SK-N-SH treated with all-trans-retinoic acid at 6 μM for 48 hours (cell line): ENCODE measurements around the gene MAB21L4.

ENCODE experiments used
- ATAC-seq: fragments of 200-7000 bp; cut with Tn5 transposase; 3 replicates; pipeline ENCODE4 v1.9.1; 2020; ENCODE audit warnings: mild to moderate bottlenecking, moderate library complexity
- ARNTL ChIP-seq: fragments of 450-650 bp; formaldehyde crosslinking; IDR thresholded peaks from 2 replicates; pipeline ENCODE4 v1.5.0; 2020; ENCODE audit warnings: low read depth, mild to moderate bottlenecking, moderate library complexity, borderline replicate concordance
- BACH2 ChIP-seq: fragments of 250-450 bp; sonication (Bioruptor Pico); IDR thresholded peaks from 2 replicates; pipeline ENCODE4 v1.9.0; 2021; ENCODE audit warnings: mild to moderate bottlenecking, borderline replicate concordance
- CREB5 ChIP-seq: fragments of 250-450 bp; sonication (Bioruptor Pico); IDR thresholded peaks from 2 replicates; pipeline ENCODE4 v1.5.1; 2020; ENCODE audit warnings: low read depth, mild to moderate bottlenecking, moderate library complexity
- CSDC2 ChIP-seq: fragments of 250-450 bp; sonication (Bioruptor Pico); IDR thresholded peaks from 2 replicates; pipeline ENCODE4 v1.5.0; 2020; ENCODE audit warnings: mild to moderate bottlenecking, moderate library complexity
- ESRRG ChIP-seq: fragments of 250-450 bp; sonication (Bioruptor Pico); IDR thresholded peaks from 2 replicates; pipeline ENCODE4 v1.6.1; 2021; ENCODE audit warnings: mild to moderate bottlenecking
- GLIS3 ChIP-seq: fragments of 250-450 bp; sonication (Bioruptor Pico); IDR thresholded peaks from 2 replicates; pipeline ENCODE4 v1.5.0; 2020; ENCODE audit warnings: mild to moderate bottlenecking, moderate library complexity
- ISL1 ChIP-seq: fragments of 250-450 bp; sonication (Bioruptor Pico); IDR thresholded peaks from 2 replicates; pipeline ENCODE4 v2.1.2; 2022; ENCODE audit warnings: mild to moderate bottlenecking, moderate library complexity
- OSR1 ChIP-seq: fragments of 250-450 bp; sonication (Bioruptor Pico); IDR thresholded peaks from 2 replicates; pipeline ENCODE4 v1.8.0; 2022; ENCODE audit warnings: moderate library complexity, mild to moderate bottlenecking, inconsistent platforms
- POU6F1 ChIP-seq: fragments of 250-450 bp; sonication (Bioruptor Pico); IDR thresholded peaks from 2 replicates; pipeline ENCODE4 v1.8.0; 2021; ENCODE audit warnings: low read depth, mild to moderate bottlenecking, moderate library complexity, borderline replicate concordance
- PPARA ChIP-seq: fragments of 250-450 bp; sonication (Bioruptor Pico); IDR thresholded peaks from 2 replicates; pipeline ENCODE4 v1.5.0; 2020; ENCODE audit warnings: mild to moderate bottlenecking, borderline replicate concordance
- RARB ChIP-seq: fragments of 250-450 bp; sonication (Bioruptor Pico); IDR thresholded peaks from 2 replicates; pipeline ENCODE4 v1.8.0; 2021; ENCODE audit warnings: mild to moderate bottlenecking, moderate library complexity
- SNAI2 ChIP-seq: fragments of 250-450 bp; sonication (Bioruptor Pico); IDR thresholded peaks from 2 replicates; pipeline ENCODE4 v1.5.0; 2020; ENCODE audit warnings: mild to moderate bottlenecking, moderate library complexity
- TCF4 ChIP-seq: fragments of 250-450 bp; sonication (Bioruptor Pico); IDR thresholded peaks from 2 replicates; pipeline ENCODE4 v1.8.0; 2021; ENCODE audit warnings: mild to moderate bottlenecking, moderate library complexity, borderline replicate concordance
- TOX ChIP-seq: fragments of 250-450 bp; sonication (Bioruptor Pico); IDR thresholded peaks from 2 replicates; pipeline ENCODE4 v1.8.0; 2021; ENCODE audit warnings: mild to moderate bottlenecking, moderate library complexity, borderline replicate concordance
- TSHZ2 ChIP-seq: fragments of 250-450 bp; sonication (Bioruptor Pico); IDR thresholded peaks from 2 replicates; pipeline ENCODE4 v1.5.0; 2020; ENCODE audit warnings: mild to moderate bottlenecking, moderate library complexity
- ZC3H10 ChIP-seq: fragments of 250-450 bp; sonication (Bioruptor Pico); IDR thresholded peaks from 2 replicates; pipeline ENCODE4 v1.5.1; 2021; ENCODE audit warnings: mild to moderate bottlenecking, moderate library complexity
- ZFP3 ChIP-seq: fragments of 250-450 bp; sonication (Bioruptor Pico); IDR thresholded peaks from 2 replicates; pipeline ENCODE4 v1.5.0; 2020; ENCODE audit warnings: mild to moderate bottlenecking, moderate library complexity
- ZFP30 ChIP-seq: fragments of 450-650 bp; formaldehyde crosslinking; IDR thresholded peaks from 2 replicates; pipeline ENCODE4 v1.5.0; 2022; ENCODE audit warnings: mild to moderate bottlenecking, moderate library complexity
- ZNF565 ChIP-seq: fragments of 450-650 bp; formaldehyde crosslinking; conservative IDR thresholded peaks from 2 replicates; pipeline ENCODE4 v1.5.0; 2020; ENCODE audit warnings: low read depth, mild to moderate bottlenecking, moderate library complexity
- ZNF70 ChIP-seq: fragments of 450-650 bp; formaldehyde crosslinking; IDR thresholded peaks from 2 replicates; pipeline ENCODE4 v1.5.0; 2020; ENCODE audit warnings: mild to moderate bottlenecking, moderate library complexity
- ZNF8 ChIP-seq: fragments of 450-650 bp; formaldehyde crosslinking; IDR thresholded peaks from 2 replicates; pipeline ENCODE4 v1.5.0; 2020; ENCODE audit warnings: mild to moderate bottlenecking, moderate library complexity
- TF ChIP-seq, protein P1 (sequence below): fragments of 250-450 bp; sonication (Bioruptor Pico); IDR thresholded peaks from 2 replicates; pipeline ENCODE4 v1.5.1; 2021; ENCODE audit warnings: mild to moderate bottlenecking, moderate library complexity
- TF ChIP-seq, protein P2 (sequence below): fragments of 250-450 bp; sonication (Bioruptor Pico); IDR thresholded peaks from 2 replicates; pipeline ENCODE4 v1.8.0; 2020; ENCODE audit warnings: mild to moderate bottlenecking, moderate library complexity, borderline replicate concordance

MAB21L4 gene

DNA sequence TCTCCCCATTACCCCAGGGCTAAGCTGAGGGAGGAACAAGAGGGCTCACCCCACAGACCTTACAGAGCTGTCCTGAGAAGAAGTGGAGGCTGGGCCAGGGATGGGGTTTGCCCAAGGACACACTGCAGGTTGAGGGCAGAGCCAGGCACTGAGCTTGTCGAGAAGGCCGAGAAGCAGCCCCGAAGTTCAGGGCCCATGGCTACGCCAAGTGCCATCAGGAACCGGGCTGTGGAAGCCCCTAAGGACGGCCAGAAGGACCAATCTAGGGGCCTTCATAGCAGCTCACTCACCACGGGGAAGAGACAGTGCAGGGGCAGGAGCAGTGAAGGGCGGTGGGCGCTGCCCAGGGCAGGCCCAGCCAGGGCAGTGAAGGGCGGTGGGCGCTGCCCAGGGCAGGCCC, 45.9 kb downstream of the MAB21L4 start:
- no peak for ATAC-seq
- TF ChIP-seq ZNF565 (CRISPR knock-in tag) (no peak), SNAI2 (CRISPR knock-in tag) (no peak), TCF4 (CRISPR knock-in tag) (no peak), ISL1 (CRISPR knock-in tag) (no peak), RARB (CRISPR knock-in tag) (no peak), OSR1 (CRISPR knock-in tag) (no peak), TOX (CRISPR knock-in tag) (no peak), ZC3H10 (CRISPR knock-in tag) (no peak), CREB5 (no peak), ZNF70 (CRISPR knock-in tag) (no peak), POU6F1 (CRISPR knock-in tag) (no peak), CSDC2 (no peak), TSHZ2 (CRISPR knock-in tag) (no peak), ESRRG (no peak), BACH2 (CRISPR knock-in tag) (no peak), PPARA (CRISPR knock-in tag) (no peak), ARNTL (CRISPR knock-in tag) (no peak), ZNF8 (CRISPR knock-in tag) (no peak), GLIS3 (CRISPR knock-in tag) (no peak)
- TF ChIP-seq, protein P1, sequence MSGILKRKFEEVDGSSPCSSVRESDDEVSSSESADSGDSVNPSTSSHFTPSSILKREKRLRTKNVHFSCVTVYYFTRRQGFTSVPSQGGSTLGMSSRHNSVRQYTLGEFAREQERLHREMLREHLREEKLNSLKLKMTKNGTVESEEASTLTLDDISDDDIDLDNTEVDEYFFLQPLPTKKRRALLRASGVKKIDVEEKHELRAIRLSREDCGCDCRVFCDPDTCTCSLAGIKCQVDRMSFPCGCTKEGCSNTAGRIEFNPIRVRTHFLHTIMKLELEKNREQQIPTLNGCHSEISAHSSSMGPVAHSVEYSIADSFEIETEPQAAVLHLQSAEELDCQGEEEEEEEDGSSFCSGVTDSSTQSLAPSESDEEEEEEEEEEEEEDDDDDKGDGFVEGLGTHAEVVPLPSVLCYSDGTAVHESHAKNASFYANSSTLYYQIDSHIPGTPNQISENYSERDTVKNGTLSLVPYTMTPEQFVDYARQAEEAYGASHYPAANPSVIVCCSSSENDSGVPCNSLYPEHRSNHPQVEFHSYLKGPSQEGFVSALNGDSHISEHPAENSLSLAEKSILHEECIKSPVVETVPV (CRISPR knock-in tag) = no peak

DNA sequence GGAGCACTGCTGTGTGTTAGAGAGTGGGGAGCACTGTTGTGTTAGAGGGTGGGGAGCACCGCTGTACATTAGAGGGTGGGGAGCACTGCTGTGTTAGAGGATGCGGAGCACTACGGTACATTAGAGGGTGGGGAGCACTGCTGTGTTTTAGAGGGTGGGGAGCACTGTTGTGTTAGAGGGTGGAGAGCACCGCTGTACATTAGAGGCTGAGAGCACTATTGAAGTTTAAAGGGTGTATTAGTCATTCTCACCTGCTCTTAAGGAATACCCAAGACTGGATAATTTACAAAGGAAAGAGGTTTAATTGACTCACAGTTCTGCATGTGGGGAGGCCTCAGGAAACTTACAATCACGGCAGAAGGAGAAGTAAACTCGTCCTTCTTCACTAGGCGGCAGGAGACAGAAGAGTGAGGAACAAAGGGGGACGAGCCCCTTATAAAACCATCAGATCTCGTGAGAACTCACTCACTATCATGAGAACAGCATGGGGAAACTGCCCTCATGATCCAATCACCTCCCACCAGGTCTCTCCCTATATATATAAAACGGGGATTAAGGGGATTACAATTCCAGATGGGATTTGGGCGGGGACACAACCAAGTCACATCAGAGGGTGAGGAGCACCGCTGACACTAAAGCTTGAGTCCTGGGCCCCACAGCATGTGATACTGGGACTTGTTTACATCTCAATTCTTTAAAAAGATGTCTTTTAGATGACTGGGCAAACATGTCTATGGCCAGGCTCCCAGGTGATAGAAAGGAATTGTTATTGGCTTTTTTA, 46.9 kb downstream of the MAB21L4 start:
- no peak for ATAC-seq
- TF ChIP-seq ZFP30 (CRISPR knock-in tag) = no peak
- TF ChIP-seq, protein P2, sequence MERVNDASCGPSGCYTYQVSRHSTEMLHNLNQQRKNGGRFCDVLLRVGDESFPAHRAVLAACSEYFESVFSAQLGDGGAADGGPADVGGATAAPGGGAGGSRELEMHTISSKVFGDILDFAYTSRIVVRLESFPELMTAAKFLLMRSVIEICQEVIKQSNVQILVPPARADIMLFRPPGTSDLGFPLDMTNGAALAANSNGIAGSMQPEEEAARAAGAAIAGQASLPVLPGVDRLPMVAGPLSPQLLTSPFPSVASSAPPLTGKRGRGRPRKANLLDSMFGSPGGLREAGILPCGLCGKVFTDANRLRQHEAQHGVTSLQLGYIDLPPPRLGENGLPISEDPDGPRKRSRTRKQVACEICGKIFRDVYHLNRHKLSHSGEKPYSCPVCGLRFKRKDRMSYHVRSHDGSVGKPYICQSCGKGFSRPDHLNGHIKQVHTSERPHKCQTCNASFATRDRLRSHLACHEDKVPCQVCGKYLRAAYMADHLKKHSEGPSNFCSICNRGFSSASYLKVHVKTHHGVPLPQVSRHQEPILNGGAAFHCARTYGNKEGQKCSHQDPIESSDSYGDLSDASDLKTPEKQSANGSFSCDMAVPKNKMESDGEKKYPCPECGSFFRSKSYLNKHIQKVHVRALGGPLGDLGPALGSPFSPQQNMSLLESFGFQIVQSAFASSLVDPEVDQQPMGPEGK (CRISPR knock-in tag) = no peak
- TF ChIP-seq ARNTL (CRISPR knock-in tag) = no peak
- TF ChIP-seq GLIS3 (CRISPR knock-in tag) = no peak

GRCh38 chr2:240847817-240848216, 48.1 kb downstream of the MAB21L4 start:
- no peak for ATAC-seq
- TF ChIP-seq ZC3H10 (CRISPR knock-in tag) = no peak
- no peak for TF ChIP-seq OSR1 (CRISPR knock-in tag)
- TF ChIP-seq ZFP3 (CRISPR knock-in tag) = no peak
- no peak for TF ChIP-seq CREB5
- no peak for TF ChIP-seq ISL1 (CRISPR knock-in tag)
- TF ChIP-seq, protein P2 (CRISPR knock-in tag) = no peak
